NOMO-1 treated with dmso at 0.1 percent for 144 hours (cell line): ENCODE data around the gene BCL2L1.
"Not testable (repeated sequence)": the region's sequence is repeated elsewhere in the genome, so short reads cannot be mapped to it uniquely, and the experiment has no call there.

Experiments
- DNase-seq: peaks from one replicate; lab custom pipeline; 2025; ENCODE audit not compliant: unreplicated experiment; lab: John Stamatoyannopoulos, UW

The BCL2L1 gene

DNA sequence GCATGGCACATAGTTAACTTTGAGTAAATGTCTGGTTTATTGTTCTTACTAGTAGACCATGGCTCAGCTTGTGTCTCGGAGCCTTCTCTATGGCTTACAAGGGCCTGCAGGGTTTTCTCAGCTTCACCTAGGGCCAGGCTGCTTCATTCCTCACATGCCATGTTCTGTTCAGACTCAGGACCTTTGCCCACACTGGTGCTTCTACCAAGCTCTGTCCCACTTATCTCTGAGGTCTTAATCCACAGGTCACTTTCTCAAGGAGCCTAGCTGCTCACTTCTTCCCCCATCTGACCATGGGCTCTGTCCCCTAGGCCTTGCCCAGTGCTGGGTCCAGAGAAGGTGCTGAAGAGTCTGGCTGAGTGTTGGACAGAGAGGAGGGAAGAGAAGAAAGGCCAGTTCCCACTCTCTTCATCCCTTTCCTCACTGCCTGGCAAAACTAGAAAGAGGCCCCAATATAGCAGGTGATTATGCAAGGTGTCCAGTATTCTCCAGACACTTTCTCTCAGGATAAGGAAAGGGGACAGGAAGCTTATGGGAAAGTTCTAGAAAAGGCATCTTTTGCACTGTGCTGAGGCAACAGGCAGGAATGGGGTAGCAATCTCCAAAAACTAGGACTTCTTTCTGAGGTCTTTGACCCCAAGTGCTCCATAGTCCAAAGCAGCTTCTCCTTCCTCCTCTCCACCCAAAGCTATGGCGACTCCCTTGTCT, 45.0 kb downstream of the BCL2L1 start:
- DNase-seq, result no peak

DNA sequence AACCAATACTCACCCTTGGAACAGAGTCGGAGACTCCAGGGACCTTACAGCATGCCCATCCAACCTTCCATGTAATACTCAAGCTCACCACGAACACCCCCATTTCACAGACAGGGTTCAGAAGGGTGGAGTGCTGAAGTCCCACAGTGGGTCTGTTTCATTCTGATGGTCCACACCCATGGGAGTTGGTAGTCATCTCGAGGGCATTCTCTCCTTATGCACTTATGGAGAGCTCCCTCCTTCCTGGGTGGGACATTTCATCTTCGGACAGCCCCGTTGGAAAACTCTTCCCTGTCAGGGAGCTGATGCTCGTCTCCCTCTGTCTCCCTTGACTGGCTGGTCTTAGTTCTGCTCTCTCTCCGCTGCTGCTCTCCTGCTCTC, 46.1 kb downstream of the BCL2L1 start:
- no peak for DNase-seq

DNA sequence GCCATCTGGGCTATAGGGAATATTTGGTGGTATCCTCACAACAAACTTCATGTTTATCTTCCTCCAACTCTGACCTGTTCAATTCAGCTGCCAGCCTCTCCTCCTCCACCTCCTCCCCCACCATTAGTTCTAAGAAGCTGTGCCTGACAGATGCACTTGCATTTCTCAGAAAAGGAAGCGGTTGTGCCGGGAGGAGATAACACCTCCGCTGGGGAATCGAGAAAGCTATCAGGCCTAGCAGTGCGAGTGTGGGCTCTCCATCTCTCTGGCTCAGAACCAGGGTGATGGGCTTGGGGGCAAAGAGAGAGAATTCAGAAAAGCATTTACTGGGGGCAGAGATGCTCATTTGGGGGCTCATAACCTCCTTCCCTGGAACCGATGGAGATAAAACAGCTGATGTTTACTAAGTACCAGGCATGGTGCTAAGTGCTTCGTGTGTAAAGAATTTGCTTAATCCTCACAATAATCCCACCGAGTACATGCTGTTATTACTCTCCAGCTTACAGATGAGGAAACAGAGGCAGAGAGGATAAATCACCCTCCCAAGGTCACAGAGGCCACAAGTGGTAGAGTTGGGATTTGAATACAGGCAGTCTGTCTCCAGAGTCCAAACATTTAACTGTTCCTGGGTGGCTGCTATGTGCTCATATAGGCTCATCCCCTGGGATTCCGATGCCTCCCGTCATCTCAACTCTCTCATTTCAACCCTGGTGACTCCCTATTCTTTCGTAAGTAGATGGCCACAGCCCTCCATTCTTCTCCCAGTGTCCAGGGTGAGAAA, 46.6 kb downstream of the BCL2L1 start:
- no peak for DNase-seq

DNA sequence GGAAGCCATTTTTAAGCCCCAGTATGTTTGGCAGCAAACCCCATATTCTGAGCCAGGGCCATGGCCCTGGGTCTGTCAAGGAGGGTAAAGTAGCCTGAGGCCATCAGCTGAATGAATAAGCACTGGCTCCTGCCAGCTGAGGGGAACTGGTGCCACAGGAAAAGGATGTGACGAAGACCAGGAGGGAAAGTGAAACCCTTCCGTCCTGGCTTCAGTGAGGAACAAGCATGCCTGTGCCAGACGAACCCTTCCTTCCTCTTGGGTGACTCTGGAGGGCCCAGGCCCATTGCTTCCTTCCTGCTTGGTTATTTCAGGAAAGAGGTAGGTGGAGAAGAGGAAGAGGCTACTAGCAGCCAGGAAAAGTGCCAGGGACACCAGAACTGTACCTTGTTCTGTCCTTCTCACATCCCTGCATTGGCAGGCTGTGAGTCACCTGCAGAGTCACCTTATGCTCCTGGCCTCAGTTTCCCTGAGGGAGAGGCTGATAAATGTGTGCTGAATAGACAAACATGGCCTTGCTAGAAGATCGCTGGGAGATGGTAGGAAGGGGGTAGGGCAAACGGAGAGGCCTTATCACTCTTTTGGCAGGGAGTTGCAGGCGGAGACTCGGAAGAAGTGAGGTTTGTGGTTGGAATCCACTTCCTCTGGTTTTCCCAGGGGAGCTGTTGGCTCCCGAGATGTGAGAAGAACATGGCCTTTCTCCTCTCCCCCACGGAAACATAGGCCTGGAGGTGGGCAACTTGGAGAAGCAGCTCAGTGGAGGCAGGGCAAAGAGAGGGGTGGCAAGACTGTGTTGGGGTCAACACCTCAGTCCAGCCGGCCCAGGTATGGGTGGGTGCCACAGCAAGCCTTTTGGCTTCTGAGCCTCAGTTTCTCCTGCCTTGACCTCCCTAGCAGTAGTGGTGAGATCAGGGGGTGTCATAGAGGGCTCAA, 47.5 kb downstream of the BCL2L1 start:
- DNase-seq, result peak; percentile 82

DNA sequence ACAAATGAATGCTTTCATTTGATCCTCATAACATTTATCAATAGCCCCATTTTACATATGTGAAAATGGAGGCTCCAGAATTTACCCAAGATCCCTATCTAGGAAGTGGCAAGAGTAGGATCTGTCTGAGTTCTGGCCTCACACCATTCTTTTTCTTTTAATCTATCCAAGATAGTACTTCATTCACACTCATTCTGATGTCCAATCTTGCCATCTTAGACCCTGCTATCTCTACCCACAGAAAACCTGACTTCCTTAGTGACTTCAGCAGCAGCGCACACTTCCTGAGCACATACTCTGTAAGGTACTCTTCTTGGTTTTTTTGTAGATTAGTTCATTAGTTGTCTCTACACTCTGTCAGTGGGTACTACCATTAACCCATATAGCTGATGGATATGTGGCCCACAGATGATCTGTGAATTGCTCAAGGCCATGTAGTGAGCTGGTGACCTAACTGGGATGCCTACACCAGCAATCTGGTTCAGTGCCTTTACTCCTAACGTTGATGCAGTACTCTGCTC, 48.7 kb downstream of the BCL2L1 start:
- no peak for DNase-seq

DNA sequence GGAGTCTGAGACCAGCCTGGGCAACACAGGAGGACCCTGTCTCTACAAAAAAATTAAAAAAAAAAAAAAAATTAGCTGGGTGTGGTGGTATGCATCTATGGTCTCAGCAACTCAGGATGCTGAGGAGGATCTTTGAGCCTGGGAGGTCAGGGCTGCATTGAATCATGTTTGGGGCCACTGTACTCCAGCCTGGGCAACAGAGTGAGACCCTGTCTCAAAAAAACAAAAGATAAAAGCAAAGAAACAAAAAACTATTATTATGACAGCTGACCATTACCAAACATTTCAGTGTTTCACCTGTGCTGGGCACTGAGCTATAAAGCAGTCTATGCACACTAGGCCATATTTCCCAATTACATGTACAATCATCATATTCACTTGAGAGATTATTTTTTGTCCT, 49.2 kb downstream of the BCL2L1 start:
- DNase-seq, result no peak

DNA sequence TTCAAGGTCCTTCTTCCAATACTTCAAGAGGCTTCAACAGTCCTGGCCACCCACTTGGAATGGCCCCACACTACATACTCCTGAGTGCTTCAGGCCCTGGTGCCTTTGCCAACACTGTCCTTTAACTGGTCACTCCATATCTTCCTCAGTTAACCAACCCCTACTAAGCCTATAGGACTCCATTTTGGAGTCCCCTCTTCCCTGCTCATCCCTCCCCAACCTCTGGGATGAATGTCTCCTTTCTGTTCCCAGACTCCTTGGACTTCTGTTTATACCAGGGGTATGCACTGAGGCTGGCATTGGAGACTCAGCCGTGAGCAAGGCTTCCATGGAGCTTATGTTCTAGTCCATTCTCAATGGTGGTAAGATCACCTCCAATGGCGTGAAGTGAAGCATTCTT, 51.3 kb downstream of the BCL2L1 start:
- no peak for DNase-seq

- no peak for DNase-seq
Measured at GRCh38 chr20:31670371-31671228, 52.1 kb downstream of the BCL2L1 start.

DNA sequence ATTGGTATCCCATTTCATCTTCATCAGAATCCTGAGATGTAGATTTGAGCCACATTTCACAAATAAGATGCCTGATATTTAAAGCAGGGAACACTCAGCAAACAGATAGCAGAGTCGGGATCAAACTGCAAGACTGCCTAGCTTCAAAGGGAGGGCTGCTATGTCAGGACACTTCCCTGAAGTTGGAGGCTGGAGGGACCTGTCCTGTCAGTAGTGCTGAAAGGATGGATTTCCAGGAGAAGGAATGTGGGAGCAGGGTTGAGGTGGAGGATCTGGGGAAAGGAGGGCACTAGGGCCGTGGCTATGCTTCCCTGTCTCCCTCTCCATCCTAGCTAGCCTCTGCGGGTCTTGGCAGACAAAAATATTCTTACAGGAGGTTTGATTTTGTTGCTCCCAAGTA, 52.8 kb downstream of the BCL2L1 start:
- no peak for DNase-seq

GRCh38 chr20:31668944-31669343, 53.7 kb downstream of the BCL2L1 start:
- not testable (repeated sequence) for DNase-seq

- peak; percentile 14 for DNase-seq
Measured at GRCh38 chr20:31667315-31668285, 55.1 kb downstream of the BCL2L1 start.

DNA sequence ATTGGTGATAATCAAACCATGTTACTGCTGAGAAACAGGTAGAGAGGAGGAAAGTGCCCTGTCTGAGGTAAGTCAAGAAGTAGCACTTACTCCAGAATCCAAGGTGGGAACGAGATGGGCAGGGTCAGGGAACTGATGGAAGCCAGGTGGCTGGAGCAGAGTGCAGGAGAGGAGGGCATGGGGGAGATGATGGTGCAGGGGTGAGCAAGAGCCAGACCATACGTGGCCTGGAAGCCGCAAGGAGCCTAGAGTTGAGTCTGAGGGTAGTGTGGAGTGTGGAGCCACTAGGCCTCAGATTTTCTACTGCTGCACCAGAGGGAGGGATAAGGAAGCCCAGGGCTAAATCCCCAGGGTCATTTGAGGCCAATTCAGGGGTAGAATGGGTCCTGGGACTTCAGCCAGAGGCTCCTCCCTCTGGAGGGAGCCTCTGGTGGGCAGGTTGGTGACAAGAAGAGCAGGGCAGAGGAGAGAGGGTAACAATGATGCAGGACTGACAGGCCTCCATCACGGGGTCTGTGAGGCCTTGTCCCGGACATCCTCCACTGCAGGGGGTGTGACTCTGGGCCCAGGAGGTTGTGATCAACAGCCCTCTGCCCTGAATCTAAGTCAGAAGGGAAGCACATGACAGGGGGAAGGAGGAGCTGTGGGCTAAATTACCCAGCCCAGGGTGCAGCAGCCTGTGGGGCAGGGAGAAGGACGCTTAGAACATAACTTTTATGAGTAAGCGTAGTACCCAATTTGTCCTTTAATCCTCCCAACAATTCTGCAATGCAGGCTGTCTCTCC, 56.2 kb downstream of the BCL2L1 start:
- DNase-seq, result no peak

- no peak for DNase-seq
Measured at GRCh38 chr20:31665753-31666152, 56.9 kb downstream of the BCL2L1 start.

DNA sequence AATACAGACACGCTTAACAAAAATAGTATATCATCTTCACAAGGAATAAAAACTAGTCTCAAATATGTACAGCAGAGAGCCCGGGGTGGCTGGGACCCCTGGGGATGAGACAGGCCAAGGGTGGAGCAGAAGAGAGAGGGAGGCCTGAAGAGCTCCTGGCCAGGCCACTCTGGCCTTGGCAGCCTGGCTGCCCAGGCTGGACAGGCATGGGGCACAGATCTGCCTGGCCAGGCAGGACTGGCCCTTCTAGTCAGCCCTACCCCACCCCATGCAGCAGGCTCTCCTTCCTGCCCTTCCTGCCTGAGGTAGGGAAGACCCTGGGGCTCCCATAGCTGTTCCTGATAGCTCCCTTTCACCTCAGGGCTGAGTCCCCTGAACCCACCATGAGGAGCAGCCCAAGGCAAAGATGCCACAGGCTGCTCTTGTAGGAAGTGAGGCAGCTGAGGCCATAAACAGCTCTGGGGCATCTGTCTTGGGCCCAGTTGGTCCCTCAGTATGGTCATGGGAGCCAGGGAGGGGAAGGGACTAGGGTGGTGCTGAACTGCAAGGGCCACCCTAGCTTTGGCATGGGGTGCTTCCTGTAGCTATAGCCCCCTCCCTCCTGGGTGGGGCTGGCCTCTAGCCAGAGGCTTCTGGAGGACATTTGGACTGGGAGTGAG, 57.8 kb downstream of the BCL2L1 start:
- no peak for DNase-seq

- DNase-seq, result no peak
Measured at GRCh38 chr20:31663838-31664695, 58.6 kb downstream of the BCL2L1 start.

DNA sequence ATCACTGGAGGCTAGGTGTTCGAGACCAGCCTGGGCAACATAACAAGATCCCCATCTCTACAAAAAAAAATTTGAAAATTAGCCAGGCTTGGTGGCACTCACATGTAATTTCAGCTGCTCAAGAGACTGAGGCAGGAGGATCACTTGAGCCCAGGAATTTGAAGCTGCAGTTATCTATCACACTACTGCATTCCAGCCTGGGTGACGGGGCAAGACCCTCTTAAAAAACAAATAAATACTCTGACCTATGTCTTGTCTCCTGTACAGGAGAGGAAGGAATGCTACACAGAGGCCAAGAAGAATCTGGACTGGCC, 59.2 kb downstream of the BCL2L1 start:
- no peak for DNase-seq

- DNase-seq, result no peak
Measured at GRCh38 chr20:31662372-31662854, 60.3 kb downstream of the BCL2L1 start.
